Inflammatory macrophage treated with lipopolysaccharide for 4 hours (primary cell): ENCODE data around the gene MYCBP2.
A peak's percentile ranks its signal among the peaks of the same experiment; 100 is the strongest.
"Not testable (repeated sequence)": the region's sequence is repeated elsewhere in the genome, so short reads cannot be mapped to it uniquely, and the experiment has no call there.

ENCODE experiments used
- DNase-seq: peaks from one replicate; pipeline ENCODE4 v3.0.0-alpha.2; 2020

MYCBP2 gene

GRCh38 chr13:77289851-77290250, 37.0 kb downstream of the MYCBP2 start:
- DNase-seq: no peak

GRCh38 chr13:77285632-77286031, 41.3 kb downstream of the MYCBP2 start:
- not testable (repeated sequence) for DNase-seq

GRCh38 chr13:77285098-77285497, 41.8 kb downstream of the MYCBP2 start:
- DNase-seq: no peak

GRCh38 chr13:77274126-77274525, 52.8 kb downstream of the MYCBP2 start:
- DNase-seq: no peak

GRCh38 chr13:77269141-77269540, 57.8 kb downstream of the MYCBP2 start:
- DNase-seq: no peak

- peak; percentile 20 for DNase-seq
Observed at GRCh38 chr13:77267362-77267761, 59.5 kb downstream of the MYCBP2 start.

GRCh38 chr13:77265336-77265735, 61.6 kb downstream of the MYCBP2 start:
- DNase-seq: no peak

GRCh38 chr13:77262198-77262597, 64.7 kb downstream of the MYCBP2 start:
- no peak for DNase-seq

- no peak for DNase-seq
Observed at GRCh38 chr13:77250975-77251374, 75.9 kb downstream of the MYCBP2 start.

- not testable (repeated sequence) for DNase-seq
Observed at GRCh38 chr13:77245224-77245623, 81.7 kb downstream of the MYCBP2 start.

- DNase-seq: no peak
Observed at GRCh38 chr13:77239312-77239711, 87.6 kb downstream of the MYCBP2 start.

- DNase-seq: no peak
Observed at GRCh38 chr13:77235456-77236022, 91.4 kb downstream of the MYCBP2 start.

GRCh38 chr13:77233159-77233558, 93.7 kb downstream of the MYCBP2 start:
- no peak for DNase-seq

GRCh38 chr13:77230560-77230959, 96.3 kb downstream of the MYCBP2 start:
- DNase-seq: no peak

GRCh38 chr13:77225946-77226345, 100.9 kb downstream of the MYCBP2 start:
- no peak for DNase-seq

- no peak for DNase-seq
Observed at GRCh38 chr13:77222909-77223308, 104.0 kb downstream of the MYCBP2 start.

GRCh38 chr13:77222000-77222690, 104.7 kb downstream of the MYCBP2 start:
- DNase-seq: no peak

GRCh38 chr13:77219401-77219800, 107.5 kb downstream of the MYCBP2 start:
- DNase-seq: no peak

- DNase-seq: no peak
Observed at GRCh38 chr13:77218274-77218673, 108.6 kb downstream of the MYCBP2 start.

GRCh38 chr13:77215543-77215942, 111.4 kb downstream of the MYCBP2 start:
- DNase-seq: no peak

GRCh38 chr13:77213644-77214043, 113.2 kb downstream of the MYCBP2 start:
- DNase-seq: no peak

- no peak for DNase-seq
Observed at GRCh38 chr13:77207943-77208342, 119.0 kb downstream of the MYCBP2 start.

GRCh38 chr13:77198995-77199394, 127.9 kb downstream of the MYCBP2 start:
- not testable (repeated sequence) for DNase-seq

- no peak for DNase-seq
Observed at GRCh38 chr13:77196052-77196618, 130.8 kb downstream of the MYCBP2 start.
